GM21619 (cell line): Measurements from ENCODE around the gene PDGFD.

Experiments
- ATAC-seq: cut with Tn5 transposase; IDR thresholded peaks from one replicate; pipeline ENCODE4 v1.9.1; 2021; ENCODE audit not compliant: unreplicated experiment

PDGFD gene

GRCh38 chr11:104095791-104096190, 68.2 kb downstream of the PDGFD start:
- no peak for ATAC-seq

GRCh38 chr11:104094576-104094975, 69.4 kb downstream of the PDGFD start:
- ATAC-seq = no peak

GRCh38 chr11:104093426-104094280, 70.3 kb downstream of the PDGFD start:
- ATAC-seq = no peak

- no peak for ATAC-seq
Measured at GRCh38 chr11:104092744-104093143, 71.2 kb downstream of the PDGFD start.

GRCh38 chr11:104091281-104092096, 72.5 kb downstream of the PDGFD start:
- ATAC-seq = no peak

GRCh38 chr11:104090767-104091166, 73.2 kb downstream of the PDGFD start:
- ATAC-seq = no peak

- ATAC-seq = no peak
Measured at GRCh38 chr11:104089481-104089880, 74.5 kb downstream of the PDGFD start.

GRCh38 chr11:104086621-104087020, 77.3 kb downstream of the PDGFD start:
- ATAC-seq = no peak

GRCh38 chr11:104078995-104079394, 85.0 kb downstream of the PDGFD start:
- no peak for ATAC-seq

- no peak for ATAC-seq
Measured at GRCh38 chr11:104078245-104078644, 85.7 kb downstream of the PDGFD start.

- ATAC-seq = no peak
Measured at GRCh38 chr11:104076455-104076854, 87.5 kb downstream of the PDGFD start.

- no peak for ATAC-seq
Measured at GRCh38 chr11:104075706-104076105, 88.2 kb downstream of the PDGFD start.

- no peak for ATAC-seq
Measured at GRCh38 chr11:104075091-104075490, 88.9 kb downstream of the PDGFD start.

GRCh38 chr11:104073950-104074705, 89.8 kb downstream of the PDGFD start:
- peak; percentile 86 for ATAC-seq

GRCh38 chr11:104067534-104067933, 96.4 kb downstream of the PDGFD start:
- ATAC-seq = no peak

- ATAC-seq = no peak
Measured at GRCh38 chr11:104064034-104064630, 99.8 kb downstream of the PDGFD start.

GRCh38 chr11:104061853-104062521, 102.0 kb downstream of the PDGFD start:
- ATAC-seq = no peak

- peak; percentile 65 for ATAC-seq
Measured at GRCh38 chr11:104060820-104061219, 103.1 kb downstream of the PDGFD start.

GRCh38 chr11:104060004-104060794, 103.7 kb downstream of the PDGFD start:
- no peak for ATAC-seq

- no peak for ATAC-seq
Measured at GRCh38 chr11:104058680-104059079, 105.3 kb downstream of the PDGFD start.
